ENCODE measurements around the gene H1-8.

The H1-8 gene

GRCh38 chr3:129573493-129573892 lies 30.5 kb downstream of the H1-8 start:
- DNase-seq (ENCODE audit: low read depth in 2 of 2): no peak

GRCh38 chr3:129574206-129574605 lies 31.2 kb downstream of the H1-8 start:
- no peak for DNase-seq (ENCODE audit: low read depth in 2 of 2)

DNA sequence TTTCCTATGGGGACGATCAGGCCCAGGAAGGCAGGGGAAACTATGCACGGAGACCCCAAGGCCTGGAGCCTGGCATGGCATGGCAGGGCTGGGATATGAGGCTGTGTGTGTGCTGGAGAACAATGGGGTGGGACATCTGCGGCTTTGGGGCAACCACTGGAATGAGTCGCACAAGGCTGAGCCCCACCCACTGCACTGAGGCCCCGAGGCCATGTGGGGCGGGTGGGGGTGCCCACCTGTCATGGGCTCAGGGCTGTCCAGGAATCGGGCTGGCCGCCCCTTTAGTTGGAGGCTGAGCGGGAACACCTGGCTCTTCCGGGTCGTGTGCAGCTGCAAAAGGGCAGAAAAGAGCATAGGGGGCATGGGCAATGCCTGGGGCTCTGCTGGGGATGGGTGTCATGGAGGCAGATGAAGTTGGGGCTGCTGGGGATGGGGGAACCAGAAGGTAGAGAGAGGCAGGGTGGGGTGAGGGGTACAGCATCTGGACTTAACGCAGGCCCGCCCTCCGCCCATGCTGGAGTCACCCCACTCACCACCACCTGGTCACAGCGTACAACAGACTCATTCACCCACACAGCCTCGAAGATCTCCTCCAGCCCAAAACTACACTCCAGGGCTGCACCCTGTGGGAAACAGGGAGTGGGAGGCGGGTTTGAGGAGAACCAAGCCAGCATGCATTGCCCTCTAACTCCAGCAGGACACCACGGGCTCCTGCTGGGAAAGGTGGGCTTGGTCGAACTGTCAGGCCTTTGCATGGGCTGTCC lies 32.4 kb downstream of the H1-8 start:
- DNase-seq (ENCODE audit: low read depth in 2 of 2): no peak

DNA sequence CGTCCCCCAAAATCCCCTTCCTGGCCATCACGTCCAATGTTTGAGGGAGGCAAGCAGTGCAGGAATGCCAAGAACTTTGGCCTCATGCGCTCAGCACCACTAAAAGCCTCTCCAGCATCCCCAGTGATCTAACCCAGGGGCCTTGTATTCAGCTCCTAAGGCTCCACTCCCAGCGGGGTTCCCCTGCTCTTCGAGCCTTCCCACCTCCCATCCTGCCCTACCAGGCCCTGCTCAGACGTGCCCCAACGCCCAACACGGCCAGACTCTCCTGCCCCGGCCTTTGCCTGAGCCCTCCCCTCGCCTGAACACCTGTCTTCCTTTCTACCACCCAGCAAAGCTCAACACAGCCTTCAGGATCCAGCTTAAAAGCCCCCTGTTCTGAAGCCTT lies 33.0 kb downstream of the H1-8 start:
- DNase-seq (ENCODE audit: low read depth in 2 of 2): no peak

- peak; percentile 12 to 31 for DNase-seq (ENCODE audit: low read depth in 2 of 2)
Measured at GRCh38 chr3:129576514-129577352, 33.8 kb downstream of the H1-8 start.

DNA sequence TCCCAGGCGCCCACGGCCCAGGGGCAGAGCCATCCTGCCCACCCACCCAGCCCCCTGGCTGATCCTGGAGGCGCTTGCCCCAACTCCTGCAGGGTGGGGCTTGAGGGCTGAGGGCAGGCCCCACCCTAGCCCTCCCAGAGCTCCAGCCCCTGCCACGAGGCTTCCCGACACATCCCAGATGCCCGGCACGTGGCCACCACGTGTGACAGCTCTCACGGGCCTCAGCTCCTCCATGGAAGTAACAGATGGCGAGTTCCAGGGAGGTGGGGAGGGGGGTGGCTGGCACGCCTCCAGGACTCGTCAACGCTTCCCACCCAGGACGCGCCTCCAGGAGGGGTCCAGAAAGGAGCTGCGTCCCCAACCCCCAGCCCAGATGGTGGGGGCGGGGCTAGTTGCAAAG lies 34.4 kb downstream of the H1-8 start:
- DNase-seq (ENCODE audit: low read depth in 2 of 2): no peak

GRCh38 chr3:129577925-129578786 lies 35.2 kb downstream of the H1-8 start:
- no peak for DNase-seq (ENCODE audit: low read depth in 2 of 2)

DNA sequence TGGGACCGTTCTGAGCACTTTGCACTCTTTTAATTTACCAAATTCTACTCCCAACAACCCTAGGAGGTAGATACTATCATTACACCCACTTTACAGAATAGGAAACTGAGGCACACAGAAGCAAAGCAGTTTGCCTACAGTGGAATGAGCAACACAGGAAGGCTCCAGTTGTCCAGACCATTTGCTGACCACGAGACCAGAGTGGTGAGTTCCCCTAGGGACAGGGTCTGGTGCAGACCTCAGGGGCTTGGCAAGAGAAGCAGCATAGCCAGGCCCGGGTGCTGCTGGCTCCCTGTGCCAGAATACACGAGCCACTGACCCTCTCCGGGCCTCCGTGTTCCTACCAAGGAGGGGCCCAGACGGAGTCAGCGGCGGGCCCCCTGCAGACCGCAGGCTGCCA lies 37.0 kb downstream of the H1-8 start:
- DNase-seq (ENCODE audit: low read depth in 2 of 2): no peak

- DNase-seq (ENCODE audit: low read depth in 2 of 2): no peak
Measured at GRCh38 chr3:129581623-129582022, 38.6 kb downstream of the H1-8 start.

DNA sequence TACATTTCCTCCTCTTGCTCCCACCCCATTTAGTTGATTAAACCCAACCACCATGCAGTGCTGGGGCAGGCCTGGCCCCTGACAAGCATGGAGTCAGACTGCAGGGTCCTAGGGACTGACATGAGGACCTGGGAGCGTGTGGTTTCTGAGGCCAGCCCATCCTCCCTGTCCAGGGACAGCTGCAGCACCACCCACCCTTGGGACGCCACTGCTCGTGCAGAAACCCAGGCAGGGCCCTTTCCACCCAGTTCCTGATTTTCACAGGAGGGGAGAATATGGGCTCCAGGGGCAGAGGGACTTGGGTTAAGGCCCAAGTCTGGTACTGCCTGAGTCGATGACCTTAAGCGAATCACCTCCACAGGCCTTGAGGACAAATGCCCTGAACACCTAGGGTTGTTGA lies 39.8 kb downstream of the H1-8 start:
- no peak for DNase-seq (ENCODE audit: low read depth in 2 of 2)

DNA sequence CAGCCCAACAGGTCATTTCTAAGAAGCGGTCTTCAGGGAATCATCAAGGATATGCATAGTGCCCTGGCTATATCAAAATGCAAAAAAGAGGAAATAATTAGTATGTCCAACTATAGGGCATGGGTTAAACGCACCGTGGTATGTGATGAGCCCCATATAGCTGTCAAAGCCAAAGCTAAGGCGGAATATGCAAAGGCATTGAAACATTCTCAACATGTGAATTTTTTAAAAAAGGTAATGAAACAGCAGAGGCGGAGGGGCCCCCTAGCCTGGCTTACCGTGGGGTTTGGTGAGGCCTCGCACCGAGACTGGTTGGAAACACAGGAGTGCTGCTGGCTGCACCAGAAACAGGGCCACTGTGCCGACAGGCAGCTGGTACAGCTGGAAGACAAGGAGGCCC lies 40.3 kb downstream of the H1-8 start:
- DNase-seq (ENCODE audit: low read depth in 2 of 2): no peak

DNA sequence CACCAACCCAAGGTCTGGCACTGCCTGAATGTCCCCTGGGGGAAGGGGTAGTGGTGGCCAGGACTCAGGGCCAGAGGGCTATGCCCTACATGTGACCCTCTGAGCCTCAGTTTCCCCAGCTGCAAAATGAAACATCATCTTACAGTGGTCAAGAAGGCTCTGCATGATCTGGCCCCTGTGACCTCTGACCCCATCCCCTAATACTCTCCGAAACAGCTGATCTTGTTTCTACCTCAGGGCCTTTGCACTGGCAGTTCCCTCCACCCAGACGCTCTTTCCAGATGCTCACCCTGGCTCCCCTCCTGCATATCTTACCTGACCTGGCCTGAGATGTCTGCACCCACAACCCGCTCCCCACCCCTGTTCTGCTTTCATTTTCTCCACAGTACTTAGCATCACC lies 41.7 kb downstream of the H1-8 start:
- DNase-seq (ENCODE audit: low read depth in 2 of 2): no peak

GRCh38 chr3:129585949-129586657 lies 43.1 kb downstream of the H1-8 start:
- DNase-seq (ENCODE audit: low read depth in 2 of 2): no peak

DNA sequence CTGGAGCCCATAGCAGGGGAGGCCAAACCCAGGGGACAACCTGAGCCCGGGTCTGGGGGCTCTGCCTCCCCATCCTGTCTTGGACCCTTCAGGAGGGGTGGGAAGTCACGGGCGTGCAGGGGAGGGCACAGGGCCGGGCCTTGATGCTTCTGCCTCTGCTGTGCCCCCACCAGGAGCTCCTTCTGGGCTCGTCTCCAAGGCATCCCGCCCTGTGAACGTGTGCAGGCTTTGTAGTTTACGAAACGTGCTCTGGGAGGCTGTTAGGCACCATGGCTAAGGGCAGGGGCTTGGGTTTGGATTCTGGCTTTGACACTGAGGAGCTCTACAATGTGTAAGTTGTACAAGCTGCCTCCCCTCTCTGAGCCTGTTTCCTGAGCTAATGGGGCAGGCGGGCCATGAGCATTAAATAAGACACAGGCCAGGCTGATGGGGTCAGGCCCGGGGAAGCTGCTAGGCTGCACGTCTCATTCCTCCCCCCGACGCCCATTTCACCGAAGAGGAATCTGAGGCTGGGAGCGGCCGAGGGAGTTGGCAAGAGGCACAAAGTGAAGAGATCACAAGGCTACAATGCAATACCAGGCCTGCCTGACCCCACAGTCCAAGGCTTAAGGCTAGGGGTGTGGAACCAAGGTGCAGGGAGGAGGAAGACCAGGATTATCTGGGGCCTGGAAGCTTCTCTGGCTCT lies 43.9 kb downstream of the H1-8 start:
- DNase-seq (ENCODE audit: low read depth in 2 of 2): no peak

- DNase-seq (ENCODE audit: low read depth in 2 of 2): no peak
Measured at GRCh38 chr3:129587566-129588210, 44.7 kb downstream of the H1-8 start.

- no peak for DNase-seq (ENCODE audit: low read depth in 2 of 2)
Measured at GRCh38 chr3:129590215-129590614, 47.2 kb downstream of the H1-8 start.

DNA sequence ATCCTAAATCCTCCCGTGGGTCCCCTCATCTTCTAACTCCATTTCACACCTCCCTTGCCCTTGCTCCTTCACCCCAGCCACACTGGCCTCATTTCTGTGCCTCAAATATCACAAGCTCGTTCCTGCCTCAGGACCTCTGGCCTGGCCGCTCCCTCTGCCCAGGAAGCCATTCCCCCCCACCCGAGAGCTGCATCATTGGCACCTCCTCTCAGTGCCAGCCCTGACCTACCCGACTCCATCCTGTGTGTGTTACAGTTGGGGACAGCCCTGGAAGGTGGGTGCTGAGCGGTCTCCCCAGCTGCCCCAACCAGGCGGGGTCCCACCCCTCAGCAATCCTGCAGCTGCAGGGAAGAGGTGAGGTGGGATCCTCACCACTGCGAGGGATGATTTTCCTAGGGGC lies 49.0 kb downstream of the H1-8 start:
- no peak for DNase-seq (ENCODE audit: low read depth in 2 of 2)

GRCh38 chr3:129592381-129593131 lies 49.6 kb downstream of the H1-8 start:
- DNase-seq (ENCODE audit: low read depth in 2 of 2): no peak

DNA sequence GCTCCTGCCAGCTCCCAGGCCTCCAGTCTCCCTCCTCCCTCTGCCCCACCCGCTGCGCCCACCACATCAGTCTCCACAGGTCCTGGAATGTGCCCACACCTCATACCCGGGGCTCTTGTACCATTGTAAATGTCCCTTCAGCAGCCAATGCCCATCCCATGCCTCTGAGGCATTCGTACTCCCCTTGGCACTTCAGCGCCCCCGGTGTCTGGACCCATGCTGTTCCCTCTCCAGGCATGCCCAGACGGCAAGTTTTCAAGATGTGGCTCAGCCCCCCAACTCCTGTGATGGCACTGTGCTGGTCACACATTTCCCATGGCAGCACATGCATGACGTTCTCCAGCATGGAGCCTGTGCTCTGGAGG lies 50.2 kb downstream of the H1-8 start:
- DNase-seq (ENCODE audit: low read depth in 2 of 2): no peak
